DMS 273 treated with DMSO at 0.1 percent for 48 hours (cell line): ENCODE measurements around the gene ARMC9.
"Not testable (repeated sequence)": the region's sequence is repeated elsewhere in the genome, so short reads cannot be mapped to it uniquely, and the experiment has no call there.

Source experiments
- DNase-seq: peaks from one replicate; lab custom pipeline; 2025; lab: John Stamatoyannopoulos, UW

Gene ARMC9

DNA sequence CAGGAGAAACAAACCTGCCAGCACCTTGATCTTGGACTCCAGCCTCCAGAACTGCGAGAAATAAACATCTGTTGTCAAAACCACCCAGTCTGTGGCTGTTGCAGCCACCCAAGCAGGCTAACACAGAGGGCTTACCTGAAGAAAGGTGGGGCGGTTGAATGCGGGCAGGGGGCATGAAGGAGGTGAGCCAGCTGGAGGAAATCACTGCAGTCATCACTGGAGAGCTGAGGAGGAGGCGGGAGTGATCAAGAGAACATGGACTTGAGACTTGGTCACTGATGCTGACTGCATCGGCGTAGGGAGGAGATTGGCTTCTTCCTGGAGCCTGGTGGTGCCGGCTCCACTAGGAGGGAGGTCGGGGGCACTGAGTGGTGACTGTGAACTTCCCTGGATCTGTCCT, 14.6 kb upstream of the ARMC9 start:
- DNase-seq = no peak

DNA sequence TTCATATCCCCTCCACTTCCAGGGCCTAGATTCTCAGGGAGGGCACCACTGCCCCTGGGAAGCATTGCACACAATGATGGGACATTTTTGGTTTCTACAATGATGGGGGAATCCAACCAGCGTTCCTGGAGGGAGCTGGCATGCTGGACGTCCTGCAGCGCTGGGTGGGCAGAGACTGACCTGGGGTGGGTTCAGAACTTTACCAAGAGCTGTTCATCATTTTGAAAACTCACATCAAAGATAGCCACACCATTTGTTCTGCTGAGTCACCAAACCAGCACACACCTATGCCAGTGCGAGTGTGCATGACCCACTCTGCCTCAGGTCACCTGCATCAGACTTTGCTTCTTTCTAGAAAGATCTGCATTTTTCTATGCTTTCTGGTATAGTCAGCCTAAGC, 14.1 kb upstream of the ARMC9 start:
- DNase-seq = no peak

DNA sequence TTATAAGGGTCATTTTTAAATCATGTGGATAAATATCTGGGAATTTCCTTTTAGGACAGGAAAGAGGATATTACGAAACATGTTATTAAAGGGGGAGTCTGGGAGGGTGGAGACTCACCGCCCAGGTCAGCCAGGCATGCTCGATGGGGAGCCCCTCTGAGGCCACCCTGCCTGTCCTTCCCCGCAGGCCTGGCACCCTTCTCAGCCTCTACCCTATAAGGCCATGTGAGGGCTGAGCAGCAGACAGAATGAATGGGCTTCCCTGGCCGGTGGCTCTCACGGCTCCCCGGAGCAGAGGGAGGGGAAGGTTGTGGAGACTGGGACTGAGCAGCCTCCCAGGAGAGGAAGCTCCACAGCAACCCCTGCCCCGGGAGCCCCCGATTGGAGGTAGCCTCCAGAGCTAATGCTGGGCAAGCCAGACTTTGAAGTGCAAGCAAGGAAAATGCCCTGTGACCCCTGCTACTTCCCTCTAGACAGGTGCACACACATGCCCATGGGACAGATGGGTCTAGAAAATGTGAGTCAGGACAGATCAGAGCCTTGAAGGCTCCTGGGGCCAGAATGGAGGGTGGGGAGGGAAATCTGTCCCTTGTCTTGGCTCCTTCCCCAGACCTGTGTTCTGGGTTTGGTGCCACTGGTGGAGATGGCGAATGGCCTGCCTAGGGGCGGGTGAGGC, 13.2 kb upstream of the ARMC9 start:
- DNase-seq = no peak

DNA sequence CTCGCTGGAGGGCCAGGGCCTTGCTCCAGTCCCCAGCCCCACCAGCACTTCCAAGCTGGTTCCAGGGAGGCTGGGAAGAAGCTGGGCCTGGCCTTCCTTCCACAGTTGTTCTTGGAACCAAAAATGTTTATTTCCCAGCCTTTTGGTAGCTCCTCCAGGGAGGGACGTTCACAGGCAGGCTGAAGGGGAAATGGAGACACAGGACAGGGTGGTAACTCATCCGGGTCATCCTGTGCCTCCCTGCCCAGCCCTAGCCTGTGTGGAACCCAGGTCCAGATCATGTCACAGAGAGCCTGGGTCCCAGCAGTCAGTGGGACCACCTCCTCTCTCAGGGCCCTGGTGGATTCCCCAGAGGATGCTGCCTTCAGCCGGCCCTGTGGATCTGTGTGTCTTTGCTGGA, 12.5 kb upstream of the ARMC9 start:
- no peak for DNase-seq

DNA sequence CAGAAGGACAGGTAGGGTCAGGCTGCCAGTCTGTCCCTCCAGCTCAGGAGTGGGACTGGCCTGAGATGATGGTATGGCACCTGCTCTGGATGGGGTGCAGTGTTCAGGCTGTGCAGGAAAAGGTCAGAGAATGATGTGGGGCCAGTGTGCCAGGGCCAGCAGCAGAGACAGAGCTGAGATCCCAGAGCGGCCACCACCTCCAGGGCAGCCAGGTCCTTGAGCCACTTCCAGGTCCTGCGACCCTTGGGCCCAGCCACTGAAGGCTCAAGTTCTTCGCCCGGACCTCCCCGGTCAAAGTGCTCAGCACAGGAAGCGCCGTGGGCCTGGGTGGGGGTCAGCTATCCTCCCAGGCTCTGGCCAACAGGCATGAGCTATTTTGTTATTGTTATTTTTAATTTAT, 12.1 kb upstream of the ARMC9 start:
- no peak for DNase-seq

DNA sequence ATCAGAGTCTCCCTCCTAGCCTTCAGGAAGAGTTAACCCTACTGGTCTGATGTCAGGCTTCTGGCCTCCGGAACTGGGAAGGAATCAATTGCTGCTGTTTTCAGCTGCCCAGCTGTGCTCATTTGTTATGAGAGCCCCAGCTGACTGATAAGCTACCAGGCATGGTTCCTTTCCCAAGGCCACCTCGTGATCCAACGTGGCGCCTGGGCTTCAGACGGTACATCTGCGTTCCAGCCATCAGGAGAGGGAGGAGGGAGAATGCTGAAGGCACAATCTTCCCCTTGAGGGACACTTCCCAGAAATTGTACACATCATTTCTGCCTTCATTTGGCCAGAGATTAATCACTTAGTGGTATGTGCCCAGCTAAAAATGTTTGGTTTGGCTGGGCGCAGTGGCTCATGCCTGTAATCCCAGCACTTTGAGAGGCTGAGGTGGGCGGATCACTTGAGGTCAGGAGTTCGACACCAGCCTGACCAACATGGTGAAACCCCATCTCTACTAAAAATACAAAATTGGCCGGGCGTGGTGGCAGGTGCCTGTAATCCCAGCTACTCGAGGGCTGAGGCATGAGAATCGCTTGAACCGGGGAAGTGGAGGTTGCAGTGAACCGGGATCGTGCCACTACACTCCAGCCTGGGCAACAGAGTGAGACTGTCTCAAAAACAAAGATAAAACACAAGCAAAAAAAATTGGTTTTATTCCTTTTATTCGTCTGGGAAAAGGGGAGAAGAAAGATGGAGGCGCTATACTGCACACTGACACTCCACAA, 10.5 kb upstream of the ARMC9 start:
- no peak for DNase-seq

DNA sequence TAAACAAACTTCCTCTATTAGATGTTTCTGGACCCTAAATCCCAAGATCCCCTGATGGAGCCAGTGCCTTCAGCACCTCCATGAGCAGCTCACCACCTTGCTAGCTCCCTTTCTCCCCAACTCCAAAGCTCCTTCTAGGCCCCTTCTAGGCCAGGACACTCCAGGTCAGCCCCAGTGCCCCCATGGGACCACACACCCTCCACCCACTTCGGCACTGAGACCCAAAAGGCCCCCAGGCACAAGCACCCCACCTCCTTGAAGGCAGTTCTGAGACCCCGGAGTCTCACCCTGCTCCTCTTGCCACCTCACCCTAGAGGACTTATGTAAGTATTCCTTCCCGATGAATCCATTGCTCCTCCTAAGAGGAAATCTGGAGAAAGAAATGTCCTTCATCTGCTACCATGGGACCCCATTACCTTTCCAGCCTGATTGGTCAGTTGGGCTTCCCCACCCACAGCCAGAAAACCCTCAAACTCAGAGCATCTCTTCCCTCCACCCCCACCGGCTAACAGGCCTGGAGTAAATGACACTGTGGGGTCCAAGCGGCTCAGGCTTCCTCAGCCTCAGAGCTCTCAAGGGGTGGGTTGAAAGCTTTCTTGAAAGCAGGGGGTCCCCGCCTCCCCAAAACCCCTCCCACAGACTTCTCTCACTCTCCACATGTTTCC, 9.8 kb upstream of the ARMC9 start:
- DNase-seq = no peak

DNA sequence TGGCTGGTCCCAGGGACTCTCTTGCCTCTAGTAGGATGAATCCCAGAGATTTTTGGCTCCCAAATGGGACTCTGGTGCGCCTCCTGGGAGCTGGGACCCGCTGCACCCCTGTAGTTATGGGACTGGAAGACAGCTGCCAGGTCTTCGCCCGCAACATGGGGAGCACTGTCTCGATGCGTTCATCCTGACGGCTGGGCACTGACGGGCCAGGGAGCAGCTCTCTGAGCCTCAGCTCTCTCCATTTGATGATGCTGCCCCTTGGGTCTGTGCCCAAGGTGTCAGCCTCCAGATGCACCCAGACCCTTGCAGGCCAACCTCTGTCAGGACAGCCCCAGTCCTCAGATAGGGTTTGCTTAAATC, 9.3 kb upstream of the ARMC9 start:
- no peak for DNase-seq

DNA sequence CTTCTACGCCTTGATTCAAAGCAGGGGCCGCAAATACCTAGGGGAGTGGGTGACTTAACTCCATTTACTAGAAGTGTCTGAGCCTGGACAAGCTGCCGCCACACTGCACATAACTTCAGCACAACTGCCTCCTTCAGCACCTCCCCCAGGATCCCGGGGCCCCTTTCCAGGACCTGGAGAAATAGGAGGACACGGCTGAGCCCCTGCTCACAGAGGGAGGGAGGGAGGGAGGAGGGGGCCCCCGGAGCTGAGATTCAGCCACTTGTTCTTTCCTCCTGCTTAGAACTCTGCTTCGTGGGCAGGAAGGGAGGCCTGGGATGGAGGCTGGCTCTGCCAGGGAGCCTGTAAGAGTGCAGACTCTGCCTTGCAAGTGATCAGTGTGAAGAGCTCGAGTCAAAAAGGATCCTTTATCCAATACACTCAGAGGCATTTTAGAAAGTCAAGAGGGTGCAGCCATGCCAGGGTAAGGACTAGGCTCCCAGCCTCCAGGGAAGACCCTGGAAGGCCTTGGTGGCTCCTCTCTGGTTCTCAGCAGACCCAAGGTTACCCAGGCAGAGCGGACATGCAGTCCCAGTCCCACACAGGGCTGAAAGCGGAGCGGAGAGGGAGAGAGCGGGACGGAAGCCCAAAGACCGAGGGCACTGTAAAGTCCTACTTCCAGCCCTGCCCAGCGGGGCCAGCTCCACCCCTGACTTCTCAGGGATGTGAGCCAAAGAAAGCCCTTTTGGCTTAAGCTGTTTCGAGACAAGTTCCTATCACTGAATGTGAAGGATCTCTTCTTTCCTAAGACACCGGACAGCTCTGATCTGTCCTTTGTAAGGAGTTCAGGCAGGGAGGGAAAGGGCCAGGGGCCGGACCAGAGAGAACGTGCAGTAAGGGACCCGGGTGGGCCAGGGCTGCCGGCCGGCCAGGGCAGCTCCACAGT, 8.6 kb upstream of the ARMC9 start:
- no peak for DNase-seq

DNA sequence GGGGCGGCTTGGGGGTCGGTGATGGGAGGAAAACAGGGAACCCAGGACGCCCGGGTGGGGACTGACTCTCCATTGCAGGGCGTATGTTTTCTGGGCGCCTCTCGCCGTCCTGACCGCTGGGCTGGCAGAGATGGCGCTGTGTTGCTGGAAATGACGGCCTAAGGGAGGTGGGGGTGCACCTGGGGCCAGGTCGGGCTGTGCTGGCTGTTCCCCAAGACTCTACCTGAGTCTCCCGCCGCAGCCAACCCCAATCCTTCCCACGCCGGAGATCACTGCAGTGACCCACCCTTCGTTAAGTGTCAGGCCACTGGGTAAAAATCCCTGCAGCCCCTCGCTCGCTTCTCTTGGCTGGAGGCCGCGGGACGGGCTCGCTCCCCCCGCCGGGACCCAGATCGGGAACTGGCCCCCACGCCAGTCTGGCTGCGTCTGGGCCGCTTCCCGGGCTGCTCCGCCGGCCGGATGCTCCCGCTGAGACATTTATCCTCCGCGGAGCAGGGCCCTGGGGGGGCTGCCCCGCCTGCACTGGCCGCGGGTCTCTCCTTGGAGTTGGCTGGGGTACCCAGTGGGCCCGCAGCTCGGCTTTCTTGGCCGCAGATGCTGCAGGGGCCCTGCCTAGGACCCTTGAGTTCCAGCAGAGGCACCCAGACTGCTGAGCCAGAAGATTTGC, 7.8 kb upstream of the ARMC9 start:
- DNase-seq = no peak

DNA sequence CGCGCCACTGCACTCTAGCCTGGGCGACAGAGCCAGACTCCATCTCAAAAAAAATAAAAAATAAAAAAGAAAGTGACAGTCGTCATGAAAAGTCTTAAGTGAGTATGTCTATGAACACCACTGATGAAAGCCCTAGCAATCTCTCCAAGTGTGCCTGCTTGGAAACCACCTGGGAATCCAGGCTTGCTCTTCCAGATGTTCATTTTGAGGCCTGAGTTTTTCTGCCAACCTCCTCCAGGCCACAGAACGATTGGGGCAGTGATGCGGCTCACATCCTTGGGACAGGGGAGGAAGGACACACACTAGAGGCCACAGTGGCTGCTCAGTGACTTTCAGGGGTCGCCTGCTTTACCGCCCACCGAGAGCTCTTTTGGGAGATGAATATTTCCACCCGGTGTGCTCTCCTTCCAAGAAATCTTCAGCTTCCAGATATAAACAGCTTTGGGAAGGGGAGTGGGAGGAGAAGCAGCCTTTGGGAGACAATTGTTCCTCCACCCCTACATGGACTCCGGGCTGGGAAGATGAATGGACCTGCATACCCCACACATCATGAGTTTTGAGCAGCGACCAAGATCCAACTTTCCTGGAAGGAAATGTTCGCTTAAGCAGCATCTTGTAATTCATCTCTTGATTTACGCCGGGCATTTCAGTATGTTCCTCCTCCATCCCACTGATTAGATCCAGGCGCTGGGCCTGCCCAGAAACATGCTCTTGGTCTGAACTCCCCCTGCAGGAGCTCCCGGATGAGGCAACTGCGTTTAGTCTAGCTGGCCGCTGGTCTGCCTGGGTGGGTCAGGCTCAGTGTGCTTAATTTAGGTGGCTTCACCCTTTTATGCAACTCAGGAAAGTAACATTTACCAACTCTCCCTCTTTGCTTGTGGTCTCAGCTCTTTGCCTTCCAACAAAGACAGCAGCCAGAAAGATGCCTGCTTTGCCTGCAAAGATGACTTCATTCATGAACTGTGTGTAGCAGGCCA, 6.2 kb upstream of the ARMC9 start:
- no peak for DNase-seq

DNA sequence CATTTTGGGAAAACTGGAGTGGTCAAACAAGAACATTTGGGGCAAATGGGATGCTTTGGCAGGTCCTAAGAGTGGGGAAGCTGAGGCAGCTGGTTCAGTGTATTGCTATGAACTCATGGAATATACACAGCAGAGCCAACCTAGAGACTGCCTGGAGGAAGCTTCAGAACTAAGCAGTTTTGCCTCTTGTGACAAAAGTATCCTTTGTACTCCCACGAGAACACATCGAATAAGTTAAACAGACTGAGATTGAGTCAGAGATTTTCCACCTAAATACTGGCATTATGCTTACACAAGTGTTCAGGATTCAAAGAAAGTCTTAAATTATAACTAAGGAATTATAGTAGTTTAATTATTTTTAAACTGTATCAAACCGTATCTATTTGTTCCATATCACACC, 5.2 kb upstream of the ARMC9 start:
- DNase-seq = no peak

DNA sequence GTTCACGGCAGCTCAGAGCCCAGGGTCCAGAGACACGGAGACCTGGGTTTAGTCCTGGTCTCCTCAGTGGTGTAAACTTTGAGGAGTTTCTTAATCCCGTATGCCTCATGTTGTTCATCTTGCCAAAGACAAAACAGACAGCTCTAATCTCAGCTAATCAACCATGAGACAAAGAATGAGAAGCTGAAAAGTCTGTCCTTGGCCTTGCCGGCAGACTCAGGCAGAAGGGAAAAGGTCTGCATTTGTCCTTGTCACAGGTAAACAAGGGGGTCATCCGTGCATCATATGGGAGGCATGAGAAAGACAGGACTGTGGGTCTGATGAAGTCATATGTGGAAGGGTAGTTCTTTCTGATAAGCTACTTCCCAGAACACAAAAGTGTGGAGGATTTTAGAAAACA, 1.8 kb upstream of the ARMC9 start:
- DNase-seq = no peak

DNA sequence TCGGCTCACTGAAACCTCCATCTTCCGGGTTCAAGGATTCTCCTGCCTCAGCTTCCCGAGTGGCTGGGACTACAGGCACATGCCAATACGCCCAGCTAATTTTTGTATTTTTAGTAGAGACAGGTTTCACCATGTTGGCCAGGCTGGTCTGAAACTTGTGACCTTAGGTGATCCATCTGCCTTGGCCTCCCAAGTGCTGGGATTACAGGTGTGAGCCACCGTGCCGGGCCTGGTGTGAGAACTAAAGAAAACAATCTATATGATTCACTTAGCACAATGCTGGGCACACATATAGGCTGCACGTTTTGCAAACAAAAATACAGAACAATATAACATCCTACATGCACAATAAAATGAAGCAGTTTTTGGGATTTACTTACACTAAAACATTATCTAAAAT, 1.2 kb upstream of the ARMC9 start:
- DNase-seq = not testable (repeated sequence)

DNA sequence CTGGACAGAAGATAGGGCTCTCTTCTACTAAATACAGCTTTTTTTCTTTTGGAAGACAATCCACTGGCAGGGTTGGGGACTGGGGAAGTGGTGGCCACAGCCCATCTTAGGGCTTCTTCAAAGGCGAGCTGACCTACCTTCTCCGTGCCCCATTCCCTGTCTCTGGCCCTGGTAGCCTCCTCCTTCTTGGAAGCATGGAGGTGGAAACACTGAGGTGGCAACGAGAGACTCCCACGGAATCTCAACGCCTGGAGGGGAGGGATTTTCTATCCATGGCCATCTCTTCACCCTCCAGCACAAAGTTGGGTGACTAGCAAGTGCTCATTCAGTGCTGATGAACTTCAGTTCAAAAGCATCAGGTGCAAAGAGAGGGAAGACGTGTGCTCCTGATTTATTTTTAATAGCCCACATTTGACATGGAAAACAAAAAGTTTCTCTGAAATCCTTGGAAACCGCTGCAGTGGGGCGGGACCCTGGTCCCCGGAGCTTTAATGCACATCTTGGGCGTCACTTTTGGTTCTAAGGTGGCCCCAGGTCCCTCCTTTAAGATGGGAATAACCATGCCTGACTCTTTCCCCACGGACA, 633 bp upstream of the ARMC9 start:
- DNase-seq = no peak

DNA sequence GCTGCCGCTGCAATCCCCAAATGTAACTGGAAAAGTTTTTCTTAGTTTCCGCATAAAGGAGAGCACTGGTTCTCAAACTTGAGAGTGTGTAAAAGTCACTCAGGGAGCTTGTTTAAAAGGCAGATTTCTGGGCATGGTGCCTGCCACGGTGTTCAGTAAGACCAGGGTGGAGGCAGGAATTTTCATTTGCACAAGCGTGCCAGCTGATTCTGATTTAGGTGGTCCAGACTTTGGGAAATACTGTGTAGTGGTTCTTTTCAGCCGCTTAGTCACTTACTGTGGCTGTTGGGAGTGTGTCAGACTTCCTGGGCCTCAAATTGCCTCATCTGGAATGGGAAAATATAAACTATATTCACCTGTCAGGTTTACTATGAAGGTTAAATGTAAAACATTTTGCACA, 788 bp downstream of the ARMC9 start:
- DNase-seq = no peak

DNA sequence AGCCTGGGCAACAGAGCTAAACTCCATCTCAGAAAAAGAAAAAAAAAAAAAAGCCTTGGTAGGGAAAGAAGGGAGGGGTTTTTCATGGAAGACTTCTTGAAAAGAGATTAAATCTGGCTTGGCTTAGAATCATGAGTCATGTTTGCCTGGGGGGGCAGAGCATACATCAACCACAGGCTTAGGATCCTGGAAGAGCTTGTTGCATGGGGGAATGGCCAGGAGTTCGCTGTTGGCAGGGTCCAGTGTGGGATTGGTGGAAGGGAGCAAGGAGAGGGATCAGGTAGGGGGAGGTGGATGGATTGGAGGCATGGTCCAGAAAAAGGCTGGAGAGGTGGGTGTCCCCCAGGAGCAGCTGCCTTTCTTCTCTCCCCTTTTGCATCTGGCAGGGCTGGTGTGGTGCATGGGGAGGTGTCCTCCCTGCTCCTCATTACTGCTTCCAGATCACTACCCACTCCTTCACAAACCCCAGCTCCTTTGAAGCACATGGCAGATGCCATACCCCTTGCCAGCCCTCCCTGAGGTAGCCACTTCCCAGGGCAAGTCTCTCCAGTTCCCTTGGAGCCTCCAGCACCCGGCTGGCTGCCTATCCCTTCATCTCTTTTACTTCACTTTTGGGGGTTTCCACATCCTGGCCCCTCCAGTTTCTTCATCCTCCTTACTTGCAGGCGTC, 2.5 kb downstream of the ARMC9 start:
- DNase-seq = no peak

DNA sequence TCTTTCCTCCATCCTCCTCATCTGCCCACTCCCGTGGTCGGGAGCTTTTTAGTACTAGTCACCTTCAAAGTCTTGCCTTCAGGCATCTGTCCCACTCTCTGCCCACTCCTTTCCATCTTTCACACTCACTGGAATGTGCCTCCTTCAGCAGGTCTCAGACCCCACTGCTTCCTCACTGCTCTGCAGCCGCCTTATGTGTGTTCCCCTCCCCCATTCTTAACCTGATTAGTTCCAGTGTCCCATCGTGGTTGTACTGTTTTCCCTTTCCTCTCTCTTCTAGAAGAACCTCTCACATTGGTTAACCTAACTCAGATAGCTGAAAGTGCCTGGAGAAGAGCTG, 3.0 kb downstream of the ARMC9 start:
- no peak for DNase-seq

DNA sequence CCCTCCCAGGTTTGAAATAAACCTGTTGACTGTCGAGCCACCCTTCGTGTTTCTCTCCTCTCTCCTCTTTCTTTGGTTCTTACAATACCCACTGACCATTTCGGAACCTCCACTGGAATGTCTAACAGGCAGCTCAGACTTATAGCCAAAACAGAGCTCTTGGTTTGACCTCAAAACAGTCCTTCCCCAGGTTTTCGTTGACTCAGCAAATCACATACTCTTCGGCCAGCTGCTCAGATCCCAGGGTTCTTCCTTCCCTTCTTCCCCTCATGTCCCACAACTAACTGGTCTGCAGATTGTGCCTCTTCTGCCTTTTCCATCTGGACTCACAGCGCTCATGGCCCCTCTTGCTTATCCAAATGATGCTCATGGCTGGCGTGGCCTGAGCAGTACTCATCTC, 4.7 kb downstream of the ARMC9 start:
- DNase-seq = no peak

DNA sequence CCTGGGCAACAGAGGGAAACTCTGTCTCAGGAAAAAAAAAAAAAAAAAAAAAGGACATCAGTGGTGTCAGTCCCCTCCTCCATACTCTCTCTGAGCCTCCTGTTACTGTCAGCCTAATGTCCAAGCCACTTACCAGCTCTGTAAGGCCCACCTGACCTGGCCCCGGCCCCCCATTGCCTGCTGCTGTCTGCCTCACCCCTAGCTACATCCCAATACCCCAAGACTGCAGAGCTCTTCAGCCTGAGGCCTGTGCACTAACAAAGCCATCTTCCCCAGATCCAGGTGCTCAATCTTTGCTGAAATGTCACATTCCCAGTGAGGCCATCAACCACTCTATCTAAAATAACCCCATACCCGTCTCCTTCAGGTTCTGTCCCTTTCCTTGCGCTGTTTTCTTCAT, 5.7 kb downstream of the ARMC9 start:
- DNase-seq = no peak
